HL-60/S4 treated with phorbol 12-myristate 13-acetate at 8.2 ng/mL for 4 days and 3 days (cell line): Measurements from ENCODE around the gene DIRAS1.

Experiments used
- in situ Hi-C: fragments of 300-500 bp; cut with MboI; formaldehyde crosslinking; loops from 2 replicates; pipeline ENCODE4 v1.15.0; 2022; ENCODE audit warnings: low sequenced_read_pairs

Gene DIRAS1

GRCh38 chr19:2728783-2729387, 7.7 kb upstream of the DIRAS1 start:
- in situ Hi-C loops = no loop called here

- in situ Hi-C loops = no loop called here
Measured at GRCh38 chr19:2727640-2727944, 6.4 kb upstream of the DIRAS1 start.

- in situ Hi-C loops = no loop called here
Measured at GRCh38 chr19:2726904-2727639, 5.9 kb upstream of the DIRAS1 start.

- in situ Hi-C loops = no loop called here
Measured at GRCh38 chr19:2726160-2726855, 5.1 kb upstream of the DIRAS1 start.

DNA sequence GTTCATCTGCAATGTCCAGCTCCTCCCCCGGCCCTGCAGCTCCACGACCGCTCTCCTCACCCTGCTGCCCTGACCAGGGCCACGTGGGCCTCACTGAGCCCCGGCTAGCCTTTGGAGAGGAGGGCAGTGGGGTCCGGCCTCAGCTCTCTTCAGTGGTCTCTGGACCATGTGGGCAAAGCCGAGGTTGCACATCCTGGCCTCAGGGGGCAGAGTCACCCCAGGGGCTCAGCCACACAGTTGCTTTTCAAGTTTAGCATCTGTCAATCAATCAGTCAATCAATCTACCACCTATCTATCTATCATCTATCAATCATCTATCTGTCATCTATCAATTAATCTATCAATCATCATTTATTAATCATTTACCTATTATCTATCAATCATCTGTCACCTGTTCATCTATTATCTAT, 3.0 kb upstream of the DIRAS1 start:
- in situ Hi-C loops = no loop called here

DNA sequence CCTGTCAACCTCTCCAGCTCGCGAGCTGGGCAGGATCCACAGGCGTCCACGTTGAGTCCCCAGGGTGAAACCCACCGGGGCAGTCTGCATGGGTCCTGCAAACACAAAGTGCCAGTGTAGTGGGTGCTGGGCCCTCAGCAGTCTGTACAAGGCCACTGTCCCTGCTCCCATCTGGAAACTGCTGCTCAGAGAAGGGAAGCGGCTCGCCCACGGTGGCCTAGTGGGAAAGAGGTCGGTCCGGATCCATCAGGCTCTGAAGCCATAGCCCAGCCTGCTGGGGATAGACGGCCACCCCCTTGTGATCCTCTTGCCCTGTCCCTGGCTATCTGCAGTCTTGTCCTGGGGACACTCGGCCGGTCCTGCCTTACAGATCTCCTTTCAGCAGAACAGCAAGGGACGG, 2.6 kb upstream of the DIRAS1 start:
- in situ Hi-C loops = no loop called here

- in situ Hi-C loops = no loop called here
Measured at GRCh38 chr19:2723345-2723715, 2.2 kb upstream of the DIRAS1 start.

DNA sequence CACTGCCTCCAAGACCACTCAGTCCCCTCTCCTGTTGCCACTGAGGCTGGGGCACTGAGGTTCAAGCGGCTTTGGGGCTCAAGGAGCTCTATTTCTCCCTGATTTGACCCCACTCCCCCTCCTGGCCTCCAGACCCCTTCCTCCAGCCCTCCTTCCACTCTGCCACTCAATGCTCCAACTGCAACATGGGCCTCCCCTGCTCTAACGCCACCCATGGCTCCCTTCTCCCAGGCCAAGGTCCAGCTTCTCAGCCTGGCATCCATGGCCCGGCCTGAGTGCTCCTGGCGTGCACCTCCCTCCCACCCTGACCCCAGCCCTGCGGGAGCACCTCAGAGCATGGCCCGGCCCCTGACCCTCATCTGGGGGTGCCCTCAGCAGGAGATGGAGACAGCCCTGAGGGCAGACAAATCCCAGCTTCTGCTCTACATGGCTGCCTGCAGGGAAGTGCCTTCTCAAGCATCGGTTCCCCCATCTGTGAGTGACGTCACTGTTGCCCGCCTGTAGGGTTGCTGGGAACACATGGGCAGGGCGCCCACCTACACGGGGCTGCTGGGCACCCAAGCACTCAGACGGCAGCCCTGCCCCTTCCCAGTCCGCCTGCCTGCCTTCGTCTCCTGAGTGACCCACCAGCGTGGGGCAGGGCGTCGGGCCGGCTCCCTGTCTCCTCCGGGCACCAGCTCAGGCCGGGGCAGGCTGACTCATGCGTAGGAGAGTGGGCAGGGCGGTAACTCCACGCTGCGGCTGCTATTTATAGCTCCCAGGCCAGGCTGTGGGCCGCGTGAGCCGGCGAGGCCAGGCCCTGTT, 1.6 kb upstream of the DIRAS1 start:
- in situ Hi-C loops = no loop called here

GRCh38 chr19:2721570-2722540, 683 bp upstream of the DIRAS1 start:
- in situ Hi-C loops = no loop called here

- in situ Hi-C loops = no loop called here
Measured at GRCh38 chr19:2719920-2720776, 1.0 kb downstream of the DIRAS1 start.

DNA sequence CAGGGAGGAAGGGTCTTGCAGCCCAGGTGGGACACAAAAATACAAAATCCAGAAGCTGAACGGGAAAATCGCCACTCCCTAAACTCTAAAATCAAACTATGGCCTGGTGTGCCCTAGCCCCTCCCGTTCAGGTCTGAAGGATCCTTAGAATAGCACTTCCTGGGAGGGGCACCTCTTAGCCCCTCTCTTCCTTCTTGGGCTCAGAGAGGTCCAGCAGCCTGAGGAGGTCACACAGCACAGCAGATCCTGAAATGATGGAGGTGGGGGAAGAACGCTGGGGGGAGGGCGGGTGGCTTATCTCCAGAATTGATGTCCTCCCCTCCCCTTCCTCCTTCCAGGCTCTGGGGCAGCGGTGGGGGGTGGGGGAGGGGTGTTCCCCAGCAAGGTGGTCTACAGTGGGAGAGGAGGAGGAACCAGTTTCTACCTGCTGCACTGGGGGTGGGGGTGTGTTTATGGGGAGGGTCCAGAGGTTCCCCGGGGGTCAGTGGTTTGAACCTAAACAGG, 1.9 kb downstream of the DIRAS1 start:
- in situ Hi-C loops = no loop called here

- in situ Hi-C loops = no loop called here
Measured at GRCh38 chr19:2717638-2718541, 3.3 kb downstream of the DIRAS1 start.

- in situ Hi-C loops = no loop called here
Measured at GRCh38 chr19:2716722-2717637, 4.2 kb downstream of the DIRAS1 start.

GRCh38 chr19:2716275-2716650, 4.9 kb downstream of the DIRAS1 start:
- in situ Hi-C loops = no loop called here

DNA sequence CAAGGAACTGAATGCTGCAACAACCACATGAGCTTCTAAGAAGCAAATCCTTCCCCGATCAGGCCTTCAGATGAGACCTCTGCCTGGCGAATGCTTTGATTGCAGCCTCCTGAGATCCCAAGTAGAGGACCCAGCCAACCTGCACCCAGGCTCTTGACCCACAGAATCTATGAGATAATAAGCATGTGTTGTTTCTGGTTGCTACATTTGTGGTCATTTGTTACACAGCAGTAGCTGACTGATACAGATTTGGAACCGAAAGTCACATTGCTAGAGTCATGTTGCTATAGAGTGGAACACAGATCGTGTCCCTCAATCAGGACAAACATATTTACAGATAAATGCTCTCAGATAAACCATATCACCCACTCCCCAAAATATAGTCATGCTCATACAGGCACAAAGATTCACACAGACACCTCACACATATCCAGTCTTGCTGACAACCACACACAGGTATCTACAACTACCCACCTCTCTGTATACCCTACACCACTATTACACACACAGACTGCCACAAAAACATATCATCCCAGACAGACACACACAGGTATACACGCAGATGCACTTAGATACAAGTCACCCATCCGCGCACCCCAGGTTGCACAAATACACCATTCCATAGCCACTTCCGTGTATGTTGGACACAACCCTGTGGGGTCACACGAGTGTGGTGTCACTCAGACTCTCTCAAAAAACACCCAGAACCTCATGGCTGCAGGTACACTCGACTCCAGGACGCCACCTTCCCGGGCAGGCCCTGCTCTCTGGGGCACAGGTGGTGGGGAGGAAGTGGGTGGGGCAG, 5.5 kb downstream of the DIRAS1 start:
- in situ Hi-C loops = no loop called here

DNA sequence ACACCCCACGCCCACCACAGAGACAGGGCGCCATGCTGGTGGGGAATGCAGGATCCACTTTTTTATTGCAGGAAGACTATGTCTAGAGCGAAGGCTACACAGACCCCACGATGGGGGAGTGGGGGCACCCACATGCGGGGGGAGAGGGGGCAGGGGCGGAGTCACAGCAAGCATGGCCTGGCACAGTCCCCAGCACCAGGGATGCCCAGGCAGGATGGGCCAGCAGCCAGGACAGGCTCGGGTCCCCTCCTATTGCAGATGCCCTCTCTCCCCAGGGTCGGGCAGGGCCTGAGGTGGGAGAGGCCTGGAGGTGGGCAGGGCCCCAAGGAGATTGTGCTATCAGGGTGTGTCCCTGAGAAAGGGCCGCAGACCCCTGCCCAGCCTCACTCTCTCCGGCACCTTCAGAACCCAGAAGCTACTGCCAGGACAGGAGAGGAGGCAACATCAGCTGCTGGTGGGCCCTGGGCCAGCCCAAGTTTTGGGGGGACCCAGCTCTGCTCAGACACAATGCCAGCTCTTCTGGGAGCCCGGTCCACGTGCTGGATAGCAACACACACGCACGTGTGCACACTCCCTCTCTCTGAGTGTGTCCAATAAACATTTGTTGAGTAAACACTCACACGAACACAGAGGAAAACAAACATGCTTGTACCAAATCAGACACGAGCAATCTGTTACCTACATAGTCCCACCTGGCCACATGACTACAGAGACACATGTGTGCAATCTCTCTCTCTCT, 6.5 kb downstream of the DIRAS1 start:
- in situ Hi-C loops = no loop called here
